T-helper 17 cell (primary cell): ENCODE results near the gene PARD3. TPM values are rescaled to one million over a fixed set of nuclear protein-coding genes. Genes with fewer than 3 reads are reported as not detected.

Experiments used
- ATAC-seq: fragments of 150-1000 bp; cut with Tn5 transposase; 2 replicates; pipeline ENCODE4 v1.10.0; 2021; ENCODE audit warnings: mild to moderate bottlenecking, moderate library complexity
- DNase-seq, 3 donors: peaks; one replicate each; pipeline versions ENCODE4 v3.0.0 to v3.0.0-alpha.2; 2020 to 2021
- H3K9me3 ChIP-seq: one replicate; pipeline ENCODE4 v1.7.0; 2013; ENCODE audit warnings: low read length, mild to moderate bottlenecking; ENCODE audit not compliant: control insufficient read depth, poor library complexity, severe bottlenecking
- H3K27ac Mint-ChIP-seq: one replicate; pipeline ENCODE4 v1.8.0; 2022; ENCODE audit warnings: mild to moderate bottlenecking, moderate library complexity, mixed read lengths
- H3K27me3 Mint-ChIP-seq: one replicate; pipeline ENCODE4 v1.8.0; 2022; ENCODE audit warnings: mixed read lengths
- H3K36me3 Mint-ChIP-seq: one replicate; pipeline ENCODE4 v1.8.0; 2022; ENCODE audit warnings: low read depth, mixed read lengths
- H3K4me1 Mint-ChIP-seq: one replicate; pipeline ENCODE4 v1.8.0; 2022; ENCODE audit warnings: mild to moderate bottlenecking, mixed read lengths
- H3K4me3 Mint-ChIP-seq: one replicate; pipeline ENCODE4 v1.8.0; 2022; ENCODE audit warnings: mild to moderate bottlenecking, moderate library complexity, mixed read lengths
- total RNA-seq, 4 donors: library from RNA in 2 of 4; stranded (reverse) in 2 of 4; gene quantifications; one replicate each; pipeline ENCODE4 v1.2.3 and lab custom pipeline; 2022 to 2026

Gene PARD3
- total RNA-seq, 2 donors from 2014 or later: 0.32 to 8.2 TPM

DNA sequence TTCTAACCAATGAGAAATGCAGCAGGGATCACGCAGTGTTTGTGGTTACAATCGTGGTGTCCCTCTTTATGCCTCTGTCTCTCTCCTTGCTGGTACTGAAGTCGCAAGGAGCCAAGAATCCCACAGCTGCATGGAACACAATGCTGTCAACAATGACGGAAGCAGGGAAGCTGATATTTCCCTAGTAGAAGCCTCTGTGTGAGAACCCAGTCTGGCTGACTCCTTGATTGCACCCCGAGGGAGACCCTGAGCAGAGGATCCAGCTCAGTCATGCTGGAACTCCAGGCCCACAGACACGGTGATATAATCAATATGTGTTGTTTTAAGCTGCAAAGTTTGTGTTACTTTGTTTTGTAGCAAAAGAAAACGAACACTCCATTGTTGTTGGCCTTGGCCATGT is 677.9 kb downstream of the PARD3 start:
- H3K9me3 ChIP-seq: no peaks in the 10 kb centered on the region
- Mint-ChIP-seq H3K27ac (no peak overlapping the region), H3K4me1 (peaks cover 2% of the 10 kb centered on the region), H3K4me3 (no peak overlapping the region), H3K36me3 (peaks cover 2% of the 10 kb centered on the region), H3K27me3 (peaks cover 62% of the 10 kb centered on the region)
- ATAC-seq: no peak
- DNase-seq: no peak

DNA sequence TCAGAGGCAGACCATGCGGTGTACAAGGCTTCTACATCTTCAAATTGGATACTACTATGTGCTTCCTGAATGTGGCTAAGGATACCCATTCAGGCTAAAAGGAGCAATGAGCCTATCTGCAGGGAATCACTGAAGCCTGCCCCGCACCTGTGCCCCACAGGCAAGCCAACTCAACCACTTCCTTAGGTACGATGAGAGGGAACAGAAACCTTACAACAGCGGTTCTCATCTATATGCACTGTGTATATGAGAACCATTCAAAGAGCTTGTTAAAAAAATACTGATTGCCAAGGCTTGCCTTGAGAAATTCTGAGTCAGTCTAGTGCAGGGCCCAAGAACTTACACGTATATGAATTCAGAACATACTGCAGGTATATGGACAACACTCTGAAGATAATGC is 679.6 kb downstream of the PARD3 start:
- Mint-ChIP-seq H3K4me3 (no peak overlapping the region), H3K4me1 (peaks cover 2% of the 10 kb centered on the region), H3K27ac (no peak overlapping the region), H3K36me3 (peaks cover 2% of the 10 kb centered on the region), H3K27me3 (peaks cover 49% of the 10 kb centered on the region)
- DNase-seq (no peak), ATAC-seq (no peak)
- H3K9me3 ChIP-seq: no peaks in the 10 kb centered on the region

DNA sequence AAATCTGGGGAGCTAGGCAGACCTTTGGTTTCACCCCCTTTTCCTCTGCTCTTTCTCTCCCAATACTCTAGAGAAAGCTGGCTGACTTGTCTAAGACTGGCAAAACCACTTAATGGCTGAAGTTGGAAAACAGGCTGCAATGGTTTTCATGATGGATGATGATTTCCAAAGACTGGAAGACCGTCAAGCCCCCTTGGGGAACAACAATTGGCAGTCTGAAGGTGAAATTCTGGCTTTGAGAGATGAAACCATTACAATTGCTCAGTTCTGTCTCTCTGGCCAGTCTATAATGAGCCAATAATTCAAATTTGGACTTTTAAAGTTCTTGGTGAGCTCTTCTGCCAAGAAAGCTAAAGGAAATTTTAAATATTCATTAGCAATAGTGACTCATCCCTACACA is 680.5 kb downstream of the PARD3 start:
- no peak for ATAC-seq
- Mint-ChIP-seq H3K4me3 (no peak overlapping the region), H3K27me3 (peaks cover 43% of the 10 kb centered on the region), H3K27ac (no peak overlapping the region), H3K4me1 (peaks cover 2% of the 10 kb centered on the region), H3K36me3 (peaks cover 4% of the 10 kb centered on the region)
- no peak for DNase-seq
- H3K9me3 ChIP-seq: no peaks in the 10 kb centered on the region

DNA sequence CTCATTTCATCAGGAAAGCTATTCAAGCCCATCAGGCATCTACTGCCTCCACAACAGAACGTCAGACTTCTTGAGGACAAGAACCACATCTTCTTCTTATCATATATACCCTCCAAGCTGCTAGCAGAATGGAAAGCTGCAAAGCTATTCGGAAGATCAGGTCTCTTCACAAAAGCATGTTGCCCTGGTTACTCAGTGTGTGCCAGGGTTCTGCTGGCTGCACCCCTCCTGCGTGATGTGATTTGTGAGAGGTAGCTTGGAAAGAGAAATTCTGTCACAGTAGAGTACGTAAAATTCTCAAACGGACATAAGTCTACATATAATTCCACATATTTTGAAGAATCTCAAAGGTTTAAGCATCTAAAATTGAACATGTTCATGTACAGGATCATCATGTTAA is 681.7 kb downstream of the PARD3 start:
- H3K9me3 ChIP-seq: no peaks in the 10 kb centered on the region
- H3K36me3 Mint-ChIP-seq: peaks cover 4% of the 10 kb centered on the region
- H3K4me3 Mint-ChIP-seq: no peak overlapping the region
- no peak for DNase-seq
- H3K4me1 Mint-ChIP-seq: peaks cover 2% of the 10 kb centered on the region
- ATAC-seq: no peak
- peaks cover 36% of the 10 kb centered on the region for H3K27me3 Mint-ChIP-seq
- H3K27ac Mint-ChIP-seq: no peak overlapping the region

DNA sequence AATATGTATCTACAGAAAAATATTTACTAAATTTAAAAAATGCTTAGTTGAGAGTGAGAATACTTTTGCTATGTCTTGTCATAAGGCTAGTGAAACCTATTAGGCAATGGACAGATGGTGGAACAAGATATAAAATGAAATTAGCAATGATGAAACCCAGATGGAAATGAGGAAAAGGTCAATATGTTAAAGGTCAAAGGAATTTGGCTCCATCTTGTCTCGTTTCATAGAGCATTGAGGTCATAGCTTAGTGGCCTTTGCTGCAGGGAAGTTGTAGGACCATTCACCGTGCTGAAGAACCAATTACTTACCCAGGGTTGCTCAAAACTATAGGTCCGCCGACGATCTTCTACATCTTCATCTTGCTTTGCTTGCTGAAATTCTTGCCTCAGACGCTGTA is 683.9 kb downstream of the PARD3 start:
- Mint-ChIP-seq H3K36me3 (peaks cover 3% of the 10 kb centered on the region), H3K27me3 (peaks cover 19% of the 10 kb centered on the region), H3K4me3 (no peak overlapping the region), H3K27ac (no peak overlapping the region), H3K4me1 (no peaks in the 10 kb centered on the region)
- no peak for DNase-seq
- H3K9me3 ChIP-seq: no peaks in the 10 kb centered on the region
- ATAC-seq: no peak

DNA sequence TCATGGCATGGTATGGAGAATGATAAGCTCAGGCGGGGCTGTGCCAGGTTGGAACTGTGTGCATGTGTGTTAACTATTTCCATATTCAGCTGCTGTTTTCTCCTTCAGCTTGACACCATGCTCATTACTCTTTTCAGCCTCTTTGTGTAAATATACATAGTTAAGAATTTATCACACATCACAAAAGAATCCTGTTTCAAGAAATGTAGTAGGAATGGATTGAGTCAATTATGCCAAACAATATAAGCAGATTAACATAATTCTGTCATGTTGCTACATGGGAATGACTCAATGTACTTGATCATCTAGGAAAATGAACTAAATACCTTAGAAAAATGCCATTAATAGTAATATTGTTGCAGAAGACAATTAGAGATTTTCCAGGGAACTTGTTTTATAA is 687.4 kb downstream of the PARD3 start:
- H3K4me1 Mint-ChIP-seq: no peaks in the 10 kb centered on the region
- H3K27me3 Mint-ChIP-seq: peaks cover 3% of the 10 kb centered on the region
- no peak overlapping the region for H3K27ac Mint-ChIP-seq
- no peak for DNase-seq
- no peak overlapping the region for H3K4me3 Mint-ChIP-seq
- ATAC-seq: no peak
- H3K9me3 ChIP-seq: no peaks in the 10 kb centered on the region
- H3K36me3 Mint-ChIP-seq: peaks cover 3% of the 10 kb centered on the region

DNA sequence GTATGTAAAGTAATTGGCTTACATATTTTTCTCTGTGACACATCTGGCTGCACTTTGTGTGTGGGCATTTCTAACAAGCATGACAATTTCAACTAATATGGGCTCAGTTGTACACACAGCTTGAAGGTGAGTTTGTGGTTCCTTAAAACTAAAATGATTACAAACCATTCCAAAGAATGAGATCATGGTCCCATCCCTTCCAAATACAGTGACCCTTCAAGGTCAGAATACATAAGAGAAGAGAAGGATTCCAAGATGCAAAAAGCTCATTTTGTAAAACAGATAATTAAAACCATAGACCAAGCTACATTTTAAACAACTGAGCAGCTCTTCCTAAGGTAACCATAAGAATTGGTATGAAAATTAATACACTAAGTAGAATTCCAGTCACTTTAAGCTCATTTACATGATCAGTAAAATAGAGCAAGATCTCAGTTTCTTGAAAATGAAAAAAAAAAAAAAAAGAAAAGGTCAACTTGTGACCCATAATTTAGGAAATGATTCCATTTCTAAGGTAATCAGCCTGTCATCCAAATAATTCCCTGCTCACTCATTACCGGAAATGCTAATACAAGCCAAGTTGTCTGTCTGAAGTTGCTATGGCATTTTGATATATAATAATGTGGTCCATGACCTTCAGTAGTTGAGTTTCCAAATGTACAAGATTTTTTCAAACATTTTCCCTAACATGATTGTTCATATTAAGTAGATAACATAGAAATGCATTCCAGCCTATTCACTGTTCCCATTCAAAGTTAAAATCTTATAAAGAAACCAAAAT is 688.5 kb downstream of the PARD3 start:
- H3K27me3 Mint-ChIP-seq: no peaks in the 10 kb centered on the region
- no peak for DNase-seq
- no peak overlapping the region for H3K4me3 Mint-ChIP-seq
- H3K36me3 Mint-ChIP-seq: peaks cover 3% of the 10 kb centered on the region
- peaks cover 8% of the 10 kb centered on the region for H3K4me1 Mint-ChIP-seq
- H3K27ac Mint-ChIP-seq: no peak overlapping the region
- no peaks in the 10 kb centered on the region for H3K9me3 ChIP-seq
- no peak for ATAC-seq

DNA sequence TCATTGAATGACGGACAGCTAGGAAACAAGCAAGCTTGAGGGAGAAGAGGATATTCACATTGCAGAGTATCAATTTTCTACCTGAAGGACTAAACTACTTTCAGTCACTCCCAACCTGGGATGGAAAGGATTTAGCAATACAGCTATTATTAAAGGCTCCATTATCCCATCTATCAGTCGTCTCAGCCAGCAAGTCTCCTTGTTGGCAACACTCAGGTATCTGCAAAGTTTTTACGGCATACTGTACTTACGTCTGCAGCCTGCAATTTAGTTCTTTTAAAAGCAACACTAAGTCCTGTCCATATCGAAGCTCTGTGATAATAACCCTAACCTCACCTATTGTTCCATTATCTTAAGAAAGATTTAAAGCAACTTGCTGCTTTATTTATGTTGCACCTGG is 689.4 kb downstream of the PARD3 start:
- Mint-ChIP-seq H3K36me3 (peaks cover 3% of the 10 kb centered on the region), H3K27ac (no peak overlapping the region), H3K27me3 (no peaks in the 10 kb centered on the region), H3K4me1 (peaks cover 10% of the 10 kb centered on the region), H3K4me3 (no peak overlapping the region)
- no peaks in the 10 kb centered on the region for H3K9me3 ChIP-seq
- ATAC-seq (no peak), DNase-seq (no peak)

DNA sequence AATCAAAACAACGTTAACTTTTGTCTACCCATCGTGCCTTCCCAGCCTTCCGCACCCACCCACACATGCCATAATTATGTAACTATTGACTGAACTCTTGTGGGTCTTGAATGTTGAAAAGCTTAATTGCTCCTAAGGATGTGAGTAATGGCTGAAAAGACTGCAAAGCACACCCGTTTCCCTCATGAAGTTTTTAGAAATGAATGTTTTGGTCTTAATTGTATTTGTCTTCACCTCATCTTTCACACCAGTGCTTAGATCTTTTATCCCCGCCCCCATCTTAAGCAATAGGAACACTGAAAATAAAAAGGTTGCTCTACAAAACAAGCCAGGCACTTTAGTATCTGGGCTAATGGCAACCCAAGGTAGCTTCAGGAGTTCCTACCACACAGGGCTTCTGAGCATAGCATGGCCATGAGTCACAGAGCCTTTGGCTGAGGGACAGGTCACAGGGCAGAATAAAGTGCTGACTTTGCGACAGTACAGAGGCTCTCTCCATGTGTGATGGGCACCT is 690.5 kb downstream of the PARD3 start:
- no peaks in the 10 kb centered on the region for H3K27me3 Mint-ChIP-seq
- no peak overlapping the region for H3K4me3 Mint-ChIP-seq
- H3K9me3 ChIP-seq: no peaks in the 10 kb centered on the region
- ATAC-seq: no peak
- no peak for DNase-seq
- H3K4me1 Mint-ChIP-seq: peaks cover 10% of the 10 kb centered on the region
- no peaks in the 10 kb centered on the region for H3K36me3 Mint-ChIP-seq
- no peak overlapping the region for H3K27ac Mint-ChIP-seq

DNA sequence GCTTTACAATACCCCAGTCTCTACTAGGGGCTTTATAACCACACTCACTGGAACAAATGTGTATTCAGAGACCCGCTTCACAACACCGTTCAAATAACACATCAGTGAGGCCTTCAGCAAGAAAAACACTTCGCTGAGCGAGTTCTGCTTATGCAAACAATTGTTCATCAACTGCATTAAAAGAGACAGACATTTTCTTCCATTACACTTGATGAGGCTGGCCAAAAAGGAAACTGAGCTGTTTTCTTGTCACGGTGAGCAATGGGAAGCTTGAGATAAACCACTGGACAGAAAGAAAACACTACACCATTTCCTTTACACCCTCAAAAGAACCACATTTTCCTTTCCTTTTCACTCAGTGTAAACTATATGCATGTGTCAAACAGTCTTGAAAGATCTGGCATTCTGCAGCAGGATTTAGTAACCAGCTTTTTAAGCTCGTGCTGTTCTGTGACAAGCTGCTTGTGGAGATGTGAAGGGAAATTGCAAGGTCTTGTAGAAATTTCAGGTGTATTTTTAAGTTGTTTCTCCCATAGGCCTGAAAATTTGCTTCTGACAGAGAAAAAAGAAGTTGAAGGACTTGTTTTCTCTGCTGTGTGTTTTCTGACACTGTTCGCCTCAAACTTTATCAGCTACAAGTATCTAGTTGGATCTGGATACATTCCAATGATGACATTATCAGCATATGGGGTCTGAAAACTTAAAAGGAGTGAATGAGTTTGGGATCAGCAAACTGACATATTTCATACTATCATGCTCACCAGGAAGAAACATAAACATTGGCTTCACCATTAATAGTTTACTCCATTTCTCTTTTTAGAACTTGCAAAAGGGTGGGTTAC is 693.1 kb downstream of the PARD3 start:
- H3K4me3 Mint-ChIP-seq: no peak overlapping the region
- ATAC-seq (no peak), DNase-seq (no peak)
- H3K9me3 ChIP-seq: no peaks in the 10 kb centered on the region
- H3K4me1 Mint-ChIP-seq: peaks cover 10% of the 10 kb centered on the region
- no peaks in the 10 kb centered on the region for H3K36me3 Mint-ChIP-seq
- H3K27ac Mint-ChIP-seq: no peak overlapping the region
- no peaks in the 10 kb centered on the region for H3K27me3 Mint-ChIP-seq

DNA sequence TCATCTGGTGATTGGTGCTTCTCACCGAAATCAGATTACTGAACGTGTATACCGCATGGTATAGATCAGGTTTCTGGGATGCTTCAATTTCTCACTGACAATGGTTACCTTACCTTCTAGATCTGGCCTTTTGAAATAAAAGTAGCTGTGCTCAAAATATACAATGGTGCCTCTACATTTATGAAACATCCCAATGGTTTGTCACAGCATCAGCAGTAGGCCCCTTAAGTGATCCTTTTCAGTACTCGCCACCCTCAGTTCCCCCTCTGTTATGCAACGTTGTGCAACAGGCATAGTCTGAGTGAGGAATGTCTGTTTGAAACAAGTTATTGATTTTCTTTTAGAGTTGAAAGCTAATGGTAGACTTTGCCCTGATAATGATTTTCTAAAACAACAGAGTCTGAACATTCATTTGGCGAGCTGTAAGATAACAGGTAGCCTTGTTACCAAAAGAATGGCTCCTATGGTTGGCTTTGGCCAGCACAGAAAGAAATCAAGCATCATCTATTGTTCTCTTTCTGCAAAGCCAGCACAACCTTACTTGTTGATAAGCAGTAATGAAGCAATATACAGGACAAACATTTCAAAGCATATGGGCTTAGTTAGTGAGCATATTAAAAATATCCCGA is 693.9 kb downstream of the PARD3 start:
- H3K27ac Mint-ChIP-seq: no peak overlapping the region
- H3K36me3 Mint-ChIP-seq: no peaks in the 10 kb centered on the region
- no peaks in the 10 kb centered on the region for H3K9me3 ChIP-seq
- DNase-seq: no peak
- no peak overlapping the region for H3K4me3 Mint-ChIP-seq
- peaks cover 10% of the 10 kb centered on the region for H3K4me1 Mint-ChIP-seq
- H3K27me3 Mint-ChIP-seq: no peaks in the 10 kb centered on the region
- no peak for ATAC-seq

DNA sequence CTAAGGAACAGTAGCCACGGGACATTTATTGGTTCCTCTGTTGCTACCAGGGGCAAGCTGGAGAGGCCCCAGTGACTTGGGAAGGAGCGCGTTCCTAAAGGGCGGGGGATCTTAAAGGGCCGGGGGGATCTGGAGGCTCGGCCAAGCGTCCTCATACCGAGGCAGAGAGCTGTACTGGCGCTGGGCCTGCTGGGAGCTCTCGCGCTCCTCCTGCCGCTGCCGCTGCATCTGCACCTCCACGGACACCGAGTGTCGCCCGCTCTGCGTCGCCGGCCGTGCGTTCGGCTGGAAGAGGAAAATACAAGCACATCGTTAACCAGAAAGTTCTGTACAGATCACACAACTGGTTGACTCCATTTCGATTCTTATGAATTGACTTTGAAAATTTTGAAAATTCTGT is 695.6 kb downstream of the PARD3 start:
- no peak for DNase-seq
- Mint-ChIP-seq H3K4me3 (no peak overlapping the region), H3K4me1 (peaks cover 13% of the 10 kb centered on the region), H3K36me3 (no peaks in the 10 kb centered on the region), H3K27me3 (no peaks in the 10 kb centered on the region), H3K27ac (no peak overlapping the region)
- no peaks in the 10 kb centered on the region for H3K9me3 ChIP-seq
- no peak for ATAC-seq

DNA sequence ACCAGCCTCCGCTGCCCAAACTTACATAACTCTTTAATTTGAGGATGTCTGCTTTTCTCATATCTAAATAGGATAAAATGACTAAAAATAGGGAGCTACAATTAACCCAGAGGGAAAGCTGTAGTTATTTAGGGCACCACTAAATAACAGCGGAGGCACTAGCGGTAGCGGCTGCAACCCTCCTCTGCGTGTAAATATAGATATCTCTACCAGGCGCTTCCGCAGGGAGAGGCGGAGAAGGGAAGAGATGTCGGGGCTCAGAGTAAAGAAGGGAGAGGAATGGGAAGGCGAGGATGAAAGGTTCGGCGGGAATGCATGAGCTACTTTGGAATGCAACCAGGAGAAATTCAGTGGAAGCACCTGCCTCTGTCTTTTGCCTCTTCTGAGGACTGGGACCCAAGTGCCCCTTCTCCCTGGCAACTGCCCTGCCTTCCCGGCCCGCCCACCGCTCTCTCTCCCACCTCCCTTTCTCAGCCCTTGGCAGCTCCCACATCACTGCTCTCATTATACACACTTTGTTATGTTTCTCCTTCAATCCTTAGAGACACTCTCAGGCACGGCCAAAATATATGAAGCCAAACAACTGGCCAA is 698.3 kb downstream of the PARD3 start:
- no peak for ATAC-seq
- Mint-ChIP-seq H3K27ac (no peak overlapping the region), H3K36me3 (no peaks in the 10 kb centered on the region)

More for the DNA sequence above, 698.3 kb downstream of the PARD3 start:
- Mint-ChIP-seq H3K4me1 (peaks cover 7% of the 10 kb centered on the region), H3K27me3 (no peaks in the 10 kb centered on the region), H3K4me3 (no peak overlapping the region)
- DNase-seq: no peak
- no peaks in the 10 kb centered on the region for H3K9me3 ChIP-seq
